Chondrocyte (in vitro differentiated cells): ENCODE results near the gene HOXC5. TPM values are rescaled to one million over a fixed set of nuclear protein-coding genes. Genes with fewer than 3 reads are reported as not detected.

Experiments
- DNase-seq: peaks from one replicate; pipeline ENCODE4 v3.0.0; 2021; ENCODE audit warnings: mixed read lengths, low spot score
- H3K27ac Mint-ChIP-seq: one replicate; pipeline ENCODE4 v1.8.0; 2021; ENCODE audit warnings: mild to moderate bottlenecking, moderate library complexity, mixed read lengths; ENCODE audit not compliant: unreplicated experiment
- H3K27me3 Mint-ChIP-seq: 2 replicates; pipeline ENCODE4 v1.8.0; 2021; ENCODE audit warnings: low read depth, mixed read lengths
- H3K36me3 Mint-ChIP-seq: 2 replicates; pipeline ENCODE4 v1.8.0; 2021; ENCODE audit warnings: low read depth, mixed read lengths
- H3K4me1 Mint-ChIP-seq: 2 replicates; pipeline ENCODE4 v1.8.0; 2021; ENCODE audit warnings: low read depth, mild to moderate bottlenecking, mixed read lengths
- H3K4me3 Mint-ChIP-seq: one replicate; pipeline ENCODE4 v1.8.0; 2021; ENCODE audit warnings: mild to moderate bottlenecking, moderate library complexity, mixed read lengths; ENCODE audit not compliant: unreplicated experiment
- H3K9me3 Mint-ChIP-seq: 2 replicates; pipeline ENCODE4 v1.8.0; 2021; ENCODE audit warnings: low read depth, mixed read lengths
- CTCF ChIP-seq: fragments of 200-600 bp; sonication (generic); IDR thresholded peaks from 2 replicates; pipeline ENCODE4 v1.5.0; 2021; ENCODE audit warnings: antibody characterized with exemption, mild to moderate bottlenecking, moderate library complexity
- total RNA-seq: library from RNA; stranded (reverse); gene quantifications from 3 replicates; pipeline ENCODE4 v1.2.1, GENCODE V29; 2021

The HOXC5 gene
- total RNA-seq, 1 donor from 2014 or later, result not detected

GRCh38 chr12:54047160-54047963 is 14.5 kb downstream of the HOXC5 start:
- Mint-ChIP-seq H3K4me3 (peak overlapping the region; percentile 6), H3K27me3 (peaks cover 88% of the 10 kb centered on the region), H3K4me1 (no peaks in the 10 kb centered on the region), H3K9me3 (no peaks in the 10 kb centered on the region), H3K27ac (no peak overlapping the region), H3K36me3 (no peaks in the 10 kb centered on the region)
- TF ChIP-seq CTCF, result no peak
- no peak for DNase-seq

- Mint-ChIP-seq H3K4me1 (no peaks in the 10 kb centered on the region), H3K27me3 (peaks cover 87% of the 10 kb centered on the region), H3K4me3 (no peak overlapping the region), H3K36me3 (no peaks in the 10 kb centered on the region), H3K27ac (no peak overlapping the region), H3K9me3 (no peaks in the 10 kb centered on the region)
- DNase-seq, result no peak
- no peak for TF ChIP-seq CTCF
Observed at GRCh38 chr12:54047964-54048303, 15.1 kb downstream of the HOXC5 start.

GRCh38 chr12:54048406-54049093 is 15.7 kb downstream of the HOXC5 start:
- no peak for TF ChIP-seq CTCF
- no peak for DNase-seq
- Mint-ChIP-seq H3K27ac (no peak overlapping the region), H3K36me3 (no peaks in the 10 kb centered on the region), H3K27me3 (peaks cover 87% of the 10 kb centered on the region), H3K4me3 (no peak overlapping the region), H3K4me1 (no peaks in the 10 kb centered on the region), H3K9me3 (no peaks in the 10 kb centered on the region)

- no peaks in the 10 kb centered on the region for H3K4me1 Mint-ChIP-seq
- no peaks in the 10 kb centered on the region for H3K9me3 Mint-ChIP-seq
- H3K27ac Mint-ChIP-seq, result no peak overlapping the region
- H3K36me3 Mint-ChIP-seq, result no peaks in the 10 kb centered on the region
- TF ChIP-seq CTCF, result no peak
- H3K27me3 Mint-ChIP-seq, result peaks cover 87% of the 10 kb centered on the region
- DNase-seq, result no peak
- H3K4me3 Mint-ChIP-seq, result no peak overlapping the region
Observed at GRCh38 chr12:54049108-54049507, 16.3 kb downstream of the HOXC5 start.

GRCh38 chr12:54050482-54050810 is 17.6 kb downstream of the HOXC5 start:
- peaks cover 2% of the 10 kb centered on the region for H3K4me1 Mint-ChIP-seq
- DNase-seq, result no peak
- no peaks in the 10 kb centered on the region for H3K36me3 Mint-ChIP-seq
- no peak for TF ChIP-seq CTCF
- no peak overlapping the region for H3K27ac Mint-ChIP-seq
- no peak overlapping the region for H3K4me3 Mint-ChIP-seq
- H3K9me3 Mint-ChIP-seq, result no peaks in the 10 kb centered on the region
- H3K27me3 Mint-ChIP-seq, result peaks cover 83% of the 10 kb centered on the region
